HCT116 (cell line): ENCODE results near the gene DIP2A.

Experiments used
- EZH2 ChIP-seq: fragments of 200-600 bp; sonication (generic); IDR thresholded peaks from 2 replicates; pipeline ENCODE4 v1.6.1; 2017; ENCODE audit warnings: antibody characterized with exemption, mixed run types
- EZH2phosphoT487 ChIP-seq: fragments of 200-600 bp; IDR thresholded peaks from 2 replicates; pipeline ENCODE4 v1.6.1; 2018; ENCODE audit warnings: antibody characterized with exemption, borderline replicate concordance
- JUND ChIP-seq: IDR thresholded peaks from 2 replicates; pipeline ENCODE4 v1.6.1; 2012
- POLR2A ChIP-seq: IDR thresholded peaks from 2 replicates; pipeline ENCODE4 v1.7.0; 2011; ENCODE audit warnings: borderline replicate concordance; ENCODE audit not compliant: insufficient read depth, insufficient read length; ENCODE audit errors: extremely low read depth
- POLR2AphosphoS5 ChIP-seq: IDR thresholded peaks from 2 replicates; pipeline ENCODE4 v1.6.1; 2011; ENCODE audit warnings: mild to moderate bottlenecking, low read depth, low read length, moderate library complexity
- SP1 ChIP-seq: IDR thresholded peaks from 2 replicates; pipeline ENCODE4 v1.6.1; 2012; ENCODE audit warnings: low read depth
- SRF ChIP-seq: IDR thresholded peaks from 2 replicates; pipeline ENCODE4 v1.6.1; 2012; ENCODE audit warnings: low read depth
- TF ChIP-seq, protein P1 (sequence below), 3 experiments: fragments of 200-600 bp in 1 of 3; sonication (generic) in 1 of 3; IDR thresholded peaks in 2 of 3; conservative IDR thresholded peaks in 1 of 3; 2 replicates each; pipeline ENCODE4 v1.5.1; 2012 to 2017; ENCODE audit warnings: low read depth in 2 of 3, low read length in 2 of 3, antibody characterized with exemption in 1 of 3, borderline replicate concordance in 1 of 3, control low read depth in 1 of 3, mild to moderate bottlenecking in 1 of 3, mixed read lengths in 1 of 3, mixed run types in 1 of 3, moderate library complexity in 1 of 3; ENCODE audit not compliant: insufficient read depth in 1 of 3
- TF ChIP-seq, protein P2 (sequence below): IDR thresholded peaks from 2 replicates; pipeline ENCODE4 v1.6.1; 2012
- TF ChIP-seq, protein P3 (sequence below): IDR thresholded peaks from 2 replicates; pipeline ENCODE4 v1.6.1; 2012

DNA sequence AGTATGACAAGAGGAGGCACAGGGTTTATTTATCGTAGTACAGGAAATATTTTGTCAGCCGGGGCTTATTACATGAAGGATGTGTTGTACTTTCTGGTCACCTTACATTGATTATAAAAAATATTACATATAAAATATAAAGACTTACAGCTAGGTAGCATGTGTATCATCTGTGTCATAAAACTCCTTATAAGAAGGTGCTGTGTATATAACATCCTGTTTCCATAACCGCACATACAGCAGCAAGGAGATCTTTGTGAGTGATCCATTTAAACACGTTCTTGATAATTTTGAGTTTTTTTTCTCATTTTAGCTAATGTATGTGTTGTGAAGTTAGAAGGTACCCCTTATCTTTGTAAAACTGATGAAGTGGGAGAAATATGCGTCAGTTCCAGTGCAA, 86.1 kb downstream of the DIP2A start:
- TF ChIP-seq, protein P1, sequence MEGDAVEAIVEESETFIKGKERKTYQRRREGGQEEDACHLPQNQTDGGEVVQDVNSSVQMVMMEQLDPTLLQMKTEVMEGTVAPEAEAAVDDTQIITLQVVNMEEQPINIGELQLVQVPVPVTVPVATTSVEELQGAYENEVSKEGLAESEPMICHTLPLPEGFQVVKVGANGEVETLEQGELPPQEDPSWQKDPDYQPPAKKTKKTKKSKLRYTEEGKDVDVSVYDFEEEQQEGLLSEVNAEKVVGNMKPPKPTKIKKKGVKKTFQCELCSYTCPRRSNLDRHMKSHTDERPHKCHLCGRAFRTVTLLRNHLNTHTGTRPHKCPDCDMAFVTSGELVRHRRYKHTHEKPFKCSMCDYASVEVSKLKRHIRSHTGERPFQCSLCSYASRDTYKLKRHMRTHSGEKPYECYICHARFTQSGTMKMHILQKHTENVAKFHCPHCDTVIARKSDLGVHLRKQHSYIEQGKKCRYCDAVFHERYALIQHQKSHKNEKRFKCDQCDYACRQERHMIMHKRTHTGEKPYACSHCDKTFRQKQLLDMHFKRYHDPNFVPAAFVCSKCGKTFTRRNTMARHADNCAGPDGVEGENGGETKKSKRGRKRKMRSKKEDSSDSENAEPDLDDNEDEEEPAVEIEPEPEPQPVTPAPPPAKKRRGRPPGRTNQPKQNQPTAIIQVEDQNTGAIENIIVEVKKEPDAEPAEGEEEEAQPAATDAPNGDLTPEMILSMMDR (IDR thresholded peaks at IDR 0.05 in 2 of 3, conservative IDR thresholded peaks at IDR 0.05 in 1 of 3; ENCODE audit: borderline replicate concordance in 1 of 3, insufficient read depth in 1 of 3, low read depth in 2 of 3, low read length in 2 of 3): no peak
- TF ChIP-seq POLR2A: no peak
- TF ChIP-seq SRF: no peak
- no peak for TF ChIP-seq EZH2
- TF ChIP-seq, protein P2, sequence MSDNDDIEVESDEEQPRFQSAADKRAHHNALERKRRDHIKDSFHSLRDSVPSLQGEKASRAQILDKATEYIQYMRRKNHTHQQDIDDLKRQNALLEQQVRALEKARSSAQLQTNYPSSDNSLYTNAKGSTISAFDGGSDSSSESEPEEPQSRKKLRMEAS: no peak
- no peak for TF ChIP-seq JUND
- TF ChIP-seq POLR2AphosphoS5: no peak
- TF ChIP-seq, protein P3, sequence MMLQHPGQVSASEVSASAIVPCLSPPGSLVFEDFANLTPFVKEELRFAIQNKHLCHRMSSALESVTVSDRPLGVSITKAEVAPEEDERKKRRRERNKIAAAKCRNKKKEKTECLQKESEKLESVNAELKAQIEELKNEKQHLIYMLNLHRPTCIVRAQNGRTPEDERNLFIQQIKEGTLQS: no peak
- no peak for TF ChIP-seq EZH2phosphoT487
- no peak for TF ChIP-seq SP1
